GM19438 (cell line): ENCODE measurements around the gene ALPP.
"Not testable (repeated sequence)": the region's sequence is repeated elsewhere in the genome, so short reads cannot be mapped to it uniquely, and the experiment has no call there.

Experiments
- ATAC-seq: cut with Tn5 transposase; IDR thresholded peaks from one replicate; pipeline ENCODE4 v1.9.1; 2021; ENCODE audit warnings: low read depth; ENCODE audit not compliant: unreplicated experiment

Gene ALPP

DNA sequence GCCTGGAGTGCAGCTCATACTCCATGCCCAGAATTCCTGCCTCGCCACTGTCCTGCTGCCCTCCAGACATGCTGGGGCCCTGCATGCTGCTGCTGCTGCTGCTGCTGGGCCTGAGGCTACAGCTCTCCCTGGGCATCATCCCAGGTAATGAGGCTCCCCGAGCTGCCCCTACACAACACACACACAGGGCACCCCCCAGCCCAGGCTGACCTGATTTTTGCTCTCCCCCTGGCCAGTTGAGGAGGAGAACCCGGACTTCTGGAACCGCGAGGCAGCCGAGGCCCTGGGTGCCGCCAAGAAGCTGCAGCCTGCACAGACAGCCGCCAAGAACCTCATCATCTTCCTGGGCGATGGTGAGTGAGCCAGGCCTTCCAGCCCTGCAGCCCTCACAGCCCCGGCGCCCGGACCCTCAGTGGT lies at the start of gene ALPP:
TSS of gene ALPP (plus strand) at position 17 of the 417 bp plus-strand sequence. CDS start at position 69, 52 bp downstream.
- not testable (repeated sequence) for ATAC-seq

DNA sequence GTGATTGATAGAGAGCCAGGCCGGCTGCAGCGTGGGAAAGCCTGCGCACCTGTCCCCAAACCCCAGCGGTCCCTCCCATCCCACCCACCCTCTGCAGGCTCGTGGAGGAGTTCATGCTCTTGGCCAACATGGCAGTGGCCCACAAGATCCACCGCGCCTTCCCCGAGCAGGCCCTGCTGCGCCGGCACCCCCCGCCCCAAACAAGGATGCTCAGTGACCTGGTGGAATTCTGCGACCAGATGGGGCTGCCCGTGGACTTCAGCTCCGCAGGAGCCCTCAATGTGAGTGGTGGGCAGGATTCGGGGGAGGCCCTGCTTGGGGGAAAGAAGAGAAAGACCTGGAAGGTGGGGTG lies 48.9 kb upstream of the ALPP start:
- ATAC-seq, result no peak

DNA sequence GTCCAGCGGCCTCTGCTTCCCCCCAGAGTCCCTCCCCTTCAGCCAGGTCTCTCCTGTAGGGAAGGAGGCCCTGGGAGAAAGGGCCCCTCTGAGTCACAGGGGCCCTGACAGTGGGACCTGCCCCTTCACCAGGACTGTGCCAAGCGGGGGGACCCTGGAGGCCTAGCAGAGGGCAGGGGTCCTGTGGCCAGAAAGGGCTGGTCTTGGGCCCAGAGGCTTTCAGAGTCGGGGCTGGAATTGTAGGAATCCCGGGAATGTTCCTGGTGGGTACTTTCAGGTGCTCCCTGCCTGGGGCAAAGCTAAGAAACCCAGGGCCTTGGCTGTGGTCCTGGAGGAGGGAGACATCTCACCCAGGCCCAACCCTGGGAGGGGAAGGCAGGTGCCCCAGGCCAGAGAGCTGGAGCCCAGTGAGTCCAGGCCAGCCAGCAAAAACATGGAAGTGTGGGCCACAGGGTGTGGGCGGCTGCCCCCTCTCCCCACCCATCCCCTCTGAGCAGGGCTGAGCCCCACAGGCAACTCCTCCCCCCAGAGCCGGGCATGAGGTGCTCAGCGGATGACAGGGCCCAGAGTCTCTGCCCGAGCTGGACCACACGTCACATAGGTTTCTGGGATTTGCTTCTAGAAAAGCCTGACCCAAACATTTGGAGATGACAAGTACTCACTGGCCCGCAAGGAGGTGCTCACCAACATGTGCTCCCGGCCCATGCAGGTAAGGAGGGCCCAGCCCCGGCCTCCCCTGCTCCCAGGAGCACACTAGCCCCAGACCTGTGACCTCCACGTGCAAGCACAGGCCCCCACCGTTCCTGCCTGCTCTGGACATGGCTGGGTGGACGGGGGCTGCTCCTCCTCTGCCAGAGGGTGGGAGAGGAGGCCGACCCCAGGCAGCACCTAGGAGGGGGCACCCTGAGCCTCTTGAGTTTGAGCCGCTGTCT lies 48.2 kb upstream of the ALPP start:
- ATAC-seq, result no peak

DNA sequence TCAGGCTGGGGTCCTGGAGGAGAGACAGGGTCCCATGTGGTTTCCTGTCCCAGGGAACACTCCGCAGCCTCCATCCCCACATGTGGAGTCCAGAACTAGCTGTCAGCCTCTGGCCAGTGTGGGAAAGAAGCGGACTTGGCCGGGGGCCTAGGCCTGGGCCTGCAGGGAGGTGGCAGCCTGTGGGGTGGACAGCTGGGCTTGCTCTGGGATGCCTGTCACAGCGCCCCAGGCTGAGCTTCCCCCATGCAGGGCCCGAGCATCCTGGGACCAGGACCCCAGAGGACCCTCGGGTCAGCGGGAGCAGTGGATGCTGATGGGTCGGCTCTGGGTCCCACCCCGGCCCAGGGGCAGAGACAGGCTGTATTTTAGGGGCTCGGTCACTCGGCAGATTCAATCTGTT lies 47.5 kb upstream of the ALPP start:
- not testable (repeated sequence) for ATAC-seq

DNA sequence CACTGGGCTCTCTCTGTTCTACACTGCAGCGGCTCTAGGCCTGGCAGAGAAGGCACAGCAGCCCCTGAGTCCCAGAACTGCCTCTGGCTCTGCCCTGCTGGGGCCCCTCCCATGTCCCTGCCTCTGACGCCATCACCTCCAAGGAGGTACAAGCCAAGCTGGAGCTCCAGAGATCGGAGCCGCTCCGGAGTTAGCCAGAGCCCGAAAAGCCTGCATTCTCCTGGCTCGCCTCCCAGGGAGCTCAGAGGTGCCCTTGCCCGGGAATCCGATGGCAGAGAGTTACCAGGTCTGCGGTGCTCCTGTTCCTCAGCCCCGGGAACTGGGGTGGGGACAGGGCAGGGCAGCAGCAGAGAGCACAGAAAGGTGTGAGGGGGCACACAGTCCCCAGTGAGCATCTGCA lies 46.9 kb upstream of the ALPP start:
- ATAC-seq, result not testable (repeated sequence)

DNA sequence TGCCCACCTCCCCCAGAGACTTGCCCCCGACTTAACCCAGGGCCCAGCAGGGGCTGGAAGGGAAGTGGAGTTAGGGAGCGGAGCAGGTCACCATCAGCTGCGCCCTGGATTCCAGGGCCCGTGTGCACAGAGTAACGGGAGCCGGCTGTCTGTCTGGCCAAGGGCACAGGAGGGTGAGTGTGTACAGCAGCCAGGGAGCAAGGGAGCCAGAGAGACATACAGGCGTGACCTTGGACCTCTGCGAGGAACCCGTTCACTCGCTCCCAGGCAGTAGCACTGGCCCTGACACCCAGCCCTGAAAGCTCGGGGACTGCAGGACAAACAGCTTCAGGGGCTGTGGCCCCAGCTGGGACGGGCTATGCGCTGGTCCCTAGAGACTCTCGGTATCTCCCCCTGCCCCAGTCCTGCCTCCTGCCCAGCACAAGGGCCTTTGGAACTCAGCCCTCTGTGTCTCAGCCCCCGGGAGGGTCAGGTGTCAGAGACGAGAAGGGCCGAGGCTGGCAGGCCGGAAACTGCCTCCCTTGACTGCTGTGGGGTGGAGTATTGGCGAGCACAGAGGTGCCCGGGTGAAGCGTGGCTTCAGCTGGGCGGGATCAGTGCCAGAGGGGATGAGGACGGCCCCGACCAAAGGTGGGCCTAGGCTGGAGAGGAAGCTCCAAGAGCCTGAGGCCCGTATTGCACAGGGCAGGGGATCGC lies 46.2 kb upstream of the ALPP start:
- ATAC-seq, result not testable (repeated sequence)

DNA sequence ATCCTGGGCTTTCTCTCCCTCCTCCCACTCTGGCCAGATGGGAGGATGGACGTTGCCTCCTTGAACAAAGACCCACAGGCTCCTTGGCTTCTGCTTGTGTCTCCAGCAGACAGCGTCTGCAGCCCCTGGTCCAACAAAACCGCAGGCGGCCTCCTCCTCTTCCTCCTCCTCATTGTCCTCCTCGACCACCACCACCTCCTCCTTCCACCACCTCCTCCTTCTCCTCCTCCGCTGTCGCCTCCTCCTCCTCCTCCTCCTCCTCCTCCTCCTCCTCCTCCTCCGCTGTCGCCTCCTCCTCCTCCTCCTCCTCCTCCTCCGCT lies 45.7 kb upstream of the ALPP start:
- no peak for ATAC-seq

DNA sequence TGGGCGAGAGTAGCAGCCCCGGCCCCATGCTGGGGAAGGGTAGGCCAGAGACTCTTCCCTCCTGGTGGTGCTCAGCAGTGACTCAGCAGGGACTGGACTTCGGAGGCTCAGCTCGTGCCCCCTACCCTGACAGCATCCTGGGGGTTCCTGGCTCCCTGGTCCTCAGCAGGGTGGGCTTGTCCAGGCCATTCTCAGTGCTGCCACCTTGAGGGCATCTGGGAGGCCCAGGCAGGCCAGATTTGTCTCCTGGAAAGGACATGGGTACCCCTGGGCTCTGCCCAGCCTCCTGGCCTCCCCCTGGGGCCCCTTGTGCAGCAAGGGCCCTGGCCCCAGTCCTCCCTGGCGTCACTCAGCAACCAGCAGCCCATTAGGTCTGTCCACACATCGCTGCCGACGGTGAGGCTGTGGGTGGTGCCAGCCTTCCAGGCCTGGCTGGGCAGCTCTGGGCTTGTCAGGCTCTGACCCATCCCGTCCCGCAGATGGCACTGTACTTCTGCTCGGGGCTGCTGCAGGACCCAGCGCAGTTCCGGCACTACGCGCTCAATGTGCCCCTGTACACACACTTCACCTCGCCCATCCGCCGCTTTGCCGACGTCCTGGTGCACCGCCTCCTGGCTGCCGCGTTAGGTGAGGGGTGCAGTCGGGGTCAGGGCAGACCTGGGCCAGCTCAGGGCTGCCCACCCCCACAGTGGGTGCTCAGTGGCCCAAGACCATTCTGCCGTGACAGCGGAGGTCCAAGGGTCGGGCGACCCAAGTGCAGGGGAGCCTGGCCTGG lies 45.0 kb upstream of the ALPP start:
- no peak for ATAC-seq

DNA sequence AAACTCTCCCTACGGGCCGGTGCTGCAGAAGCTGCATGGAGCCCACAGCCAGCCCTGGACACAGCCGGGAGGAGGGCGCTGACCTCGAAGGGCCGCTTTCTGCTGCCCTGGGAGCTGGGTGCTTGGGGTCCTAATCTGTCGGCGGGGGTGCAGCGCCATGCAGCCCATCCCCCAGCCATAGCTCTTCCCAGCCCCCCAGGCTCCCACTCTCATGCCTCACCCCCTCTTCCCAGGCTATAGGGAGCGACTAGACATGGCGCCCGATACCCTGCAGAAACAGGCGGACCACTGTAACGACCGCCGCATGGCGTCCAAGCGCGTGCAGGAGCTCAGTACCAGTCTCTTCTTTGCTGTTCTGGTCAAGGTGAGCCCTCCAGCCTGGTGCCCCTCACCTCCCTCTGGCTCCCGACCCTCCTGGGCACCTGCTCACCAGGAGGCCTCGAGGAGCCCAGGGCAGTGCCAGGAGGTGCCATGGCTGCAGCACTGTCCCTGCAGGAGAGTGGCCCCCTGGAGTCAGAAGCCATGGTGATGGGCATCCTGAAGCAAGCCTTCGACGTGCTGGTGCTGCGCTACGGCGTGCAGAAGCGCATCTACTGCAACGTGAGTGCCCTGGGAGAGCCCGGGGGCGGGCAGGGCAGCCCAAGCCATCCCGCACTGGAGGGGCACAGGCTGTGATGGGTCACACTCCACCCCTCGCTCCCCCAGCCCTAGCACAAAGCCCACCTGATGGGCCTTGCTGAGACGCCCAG lies 44.2 kb upstream of the ALPP start:
- not testable (repeated sequence) for ATAC-seq

DNA sequence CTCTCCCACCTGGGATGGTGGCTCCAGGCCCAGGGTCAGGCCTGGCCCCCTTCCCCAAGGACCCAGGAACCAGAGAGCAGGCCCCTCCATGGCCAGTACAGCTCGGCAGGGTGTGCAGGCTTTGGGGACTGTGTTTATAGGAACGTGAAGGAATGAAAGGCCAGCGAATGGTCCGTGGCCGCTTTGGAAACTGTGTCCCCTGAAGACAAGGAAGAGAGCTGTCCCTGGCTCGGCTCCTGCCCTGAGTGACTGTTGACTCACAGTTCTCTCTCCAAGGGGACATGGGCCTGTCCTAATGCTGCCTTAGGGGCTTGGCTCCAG lies 43.7 kb upstream of the ALPP start:
- not testable (repeated sequence) for ATAC-seq

DNA sequence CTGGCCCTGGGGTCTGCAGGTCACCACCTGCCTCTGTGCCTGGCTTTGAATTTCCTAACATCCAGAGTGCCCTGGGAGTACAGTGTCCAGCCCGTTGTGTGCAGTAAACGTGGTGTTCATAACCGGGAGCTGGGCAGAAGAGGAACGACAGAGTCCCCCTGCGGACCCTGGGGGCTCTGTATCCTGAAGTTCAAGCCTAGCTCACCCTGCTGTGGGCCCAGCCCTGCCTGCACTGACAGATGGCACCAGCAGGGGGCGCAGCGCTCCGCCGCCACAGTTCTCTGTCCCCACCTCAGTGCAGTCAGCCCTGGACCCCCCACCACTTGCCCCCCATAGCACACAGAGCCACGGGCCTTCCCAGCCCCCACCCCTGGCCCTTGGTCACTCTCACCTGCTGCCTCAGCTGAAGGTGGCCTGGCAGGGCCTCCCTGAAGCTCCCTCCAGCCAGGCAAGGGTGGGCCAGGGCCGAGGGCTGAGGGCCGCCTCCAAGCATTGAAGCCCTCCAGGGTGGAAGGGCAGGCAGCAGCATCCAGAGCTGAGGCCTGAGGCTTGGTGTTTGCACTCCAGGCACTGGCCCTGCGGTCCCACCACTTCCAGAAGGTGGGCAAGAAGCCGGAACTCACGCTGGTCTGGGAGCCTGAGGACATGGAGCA lies 43.2 kb upstream of the ALPP start:
- peak; percentile 57 for ATAC-seq

DNA sequence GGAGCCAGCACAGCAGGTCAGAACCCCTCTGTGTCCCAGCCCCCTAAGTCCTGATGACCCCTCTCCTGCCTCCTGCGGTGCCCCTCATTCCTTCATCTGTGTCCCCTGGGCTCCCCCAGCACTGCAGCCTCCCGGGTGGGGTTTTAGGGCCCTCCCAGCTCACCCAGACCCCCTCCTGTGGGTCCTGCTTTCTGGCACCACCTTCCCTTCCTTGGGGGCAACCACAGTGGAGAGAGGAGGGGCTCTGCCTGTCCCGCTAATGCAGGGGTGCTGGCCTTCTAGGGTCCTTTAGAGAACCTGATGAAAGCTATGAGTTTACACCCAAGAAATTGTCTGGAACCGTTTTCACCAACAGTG lies 42.7 kb upstream of the ALPP start:
- ATAC-seq, result no peak

DNA sequence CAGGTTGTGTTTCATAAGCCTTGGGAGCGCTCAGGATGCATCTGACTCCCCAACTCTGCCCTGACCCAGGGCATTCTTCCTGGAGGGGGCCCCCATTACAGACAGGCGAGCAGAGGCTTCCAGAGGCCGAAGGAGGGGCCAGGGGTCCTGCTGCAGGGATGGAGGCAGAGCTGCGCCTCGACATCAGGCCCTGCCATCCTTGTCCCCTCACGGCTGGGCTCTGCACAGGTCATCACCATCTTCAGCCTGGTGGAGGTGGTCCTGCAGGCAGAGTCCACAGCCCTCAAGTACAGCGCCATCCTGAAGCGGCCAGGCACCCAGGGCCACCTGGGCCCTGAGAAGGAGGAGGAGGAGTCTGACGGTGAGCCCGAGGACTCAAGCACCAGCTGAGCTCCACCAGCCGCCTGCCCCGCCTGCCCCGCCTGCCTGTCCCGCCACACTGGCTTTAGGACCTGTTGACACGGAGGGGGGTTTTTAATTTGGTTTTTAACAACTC lies 42.3 kb upstream of the ALPP start:
- ATAC-seq, result no peak

DNA sequence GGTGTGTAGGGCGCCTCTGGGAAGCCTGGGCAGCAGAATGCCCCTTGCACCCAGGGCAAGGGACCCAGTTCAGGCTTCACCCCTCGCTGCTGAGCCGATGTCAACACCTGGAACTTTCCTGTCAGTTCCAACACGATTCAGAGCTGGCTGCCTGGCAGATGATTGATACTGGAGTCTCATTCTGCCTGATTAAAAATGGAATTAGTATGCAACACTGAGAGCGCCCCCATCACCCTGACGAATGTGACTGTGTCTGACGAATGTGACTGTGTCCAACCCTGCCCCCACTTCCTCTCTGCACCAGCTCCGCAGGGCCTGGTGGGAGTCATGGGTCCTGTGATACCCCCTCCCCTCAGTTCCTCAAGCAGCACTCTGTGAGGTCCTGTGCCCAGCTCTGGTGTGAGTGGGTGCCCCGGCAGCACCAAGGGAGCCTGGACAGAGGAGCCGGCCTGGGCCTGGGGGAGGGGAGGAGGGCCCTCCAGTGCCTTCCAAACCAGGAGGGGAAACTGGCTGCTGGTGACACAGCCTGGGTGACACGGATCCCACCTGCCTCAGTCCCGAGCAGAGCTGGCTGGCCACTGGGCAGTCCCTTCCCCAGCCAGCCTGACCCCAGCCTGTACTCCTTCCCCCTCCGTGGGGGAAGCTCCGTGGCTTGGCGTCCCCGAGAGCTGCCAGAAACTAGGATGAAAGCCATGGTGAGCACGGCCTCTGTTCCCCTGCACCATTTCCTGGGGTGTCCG lies 41.4 kb upstream of the ALPP start:
- ATAC-seq, result no peak

DNA sequence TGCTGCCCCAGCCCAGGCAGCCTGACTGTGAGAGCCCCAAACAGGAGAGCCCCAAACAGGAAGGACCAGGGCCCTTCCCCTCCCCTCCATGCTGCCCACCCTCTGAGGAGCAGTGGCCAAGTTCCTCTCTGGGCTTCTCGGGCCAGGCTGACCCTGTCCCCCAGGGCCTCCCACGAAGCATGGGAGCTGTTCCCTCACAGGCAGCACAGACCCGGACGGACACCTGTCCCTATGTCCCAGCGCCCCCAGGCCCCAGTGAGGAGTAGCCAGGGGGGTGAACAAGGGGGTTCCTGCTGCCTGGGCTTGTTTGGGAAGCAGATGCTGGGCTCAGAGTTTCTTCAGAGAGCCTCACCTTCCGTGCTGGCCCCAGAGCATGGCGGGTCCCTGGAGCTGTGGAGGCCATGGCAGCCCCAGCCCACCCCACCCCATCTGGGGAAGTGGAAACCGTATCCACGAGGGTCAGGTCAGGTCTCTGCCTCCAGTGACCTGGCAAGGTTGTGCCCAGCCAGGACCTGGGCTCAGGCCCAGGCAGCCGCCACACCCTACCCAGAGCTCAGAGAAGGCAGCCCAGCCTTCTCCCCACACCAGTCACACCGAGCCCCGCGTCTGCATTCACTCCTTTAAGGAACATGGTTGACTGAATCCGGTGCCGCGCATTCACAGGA lies 40.3 kb upstream of the ALPP start:
- ATAC-seq, result not testable (repeated sequence)

DNA sequence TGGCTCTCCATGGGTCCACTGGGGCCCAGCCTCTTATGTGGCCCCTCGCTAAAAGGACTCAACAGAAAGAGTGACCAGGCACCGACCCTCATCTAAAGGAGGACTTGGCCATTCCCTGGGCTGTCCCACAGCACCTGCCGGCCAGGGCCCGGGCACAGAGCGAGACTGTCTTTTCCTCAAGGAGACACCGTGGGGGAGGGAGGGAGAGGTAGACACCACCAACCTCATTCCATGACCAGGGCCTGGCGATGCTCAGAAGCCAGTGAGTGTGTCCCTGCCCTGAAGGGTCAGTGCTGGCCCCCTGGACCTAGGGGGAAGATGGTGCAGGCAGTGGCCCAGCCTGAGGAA lies 39.8 kb upstream of the ALPP start:
- no peak for ATAC-seq

DNA sequence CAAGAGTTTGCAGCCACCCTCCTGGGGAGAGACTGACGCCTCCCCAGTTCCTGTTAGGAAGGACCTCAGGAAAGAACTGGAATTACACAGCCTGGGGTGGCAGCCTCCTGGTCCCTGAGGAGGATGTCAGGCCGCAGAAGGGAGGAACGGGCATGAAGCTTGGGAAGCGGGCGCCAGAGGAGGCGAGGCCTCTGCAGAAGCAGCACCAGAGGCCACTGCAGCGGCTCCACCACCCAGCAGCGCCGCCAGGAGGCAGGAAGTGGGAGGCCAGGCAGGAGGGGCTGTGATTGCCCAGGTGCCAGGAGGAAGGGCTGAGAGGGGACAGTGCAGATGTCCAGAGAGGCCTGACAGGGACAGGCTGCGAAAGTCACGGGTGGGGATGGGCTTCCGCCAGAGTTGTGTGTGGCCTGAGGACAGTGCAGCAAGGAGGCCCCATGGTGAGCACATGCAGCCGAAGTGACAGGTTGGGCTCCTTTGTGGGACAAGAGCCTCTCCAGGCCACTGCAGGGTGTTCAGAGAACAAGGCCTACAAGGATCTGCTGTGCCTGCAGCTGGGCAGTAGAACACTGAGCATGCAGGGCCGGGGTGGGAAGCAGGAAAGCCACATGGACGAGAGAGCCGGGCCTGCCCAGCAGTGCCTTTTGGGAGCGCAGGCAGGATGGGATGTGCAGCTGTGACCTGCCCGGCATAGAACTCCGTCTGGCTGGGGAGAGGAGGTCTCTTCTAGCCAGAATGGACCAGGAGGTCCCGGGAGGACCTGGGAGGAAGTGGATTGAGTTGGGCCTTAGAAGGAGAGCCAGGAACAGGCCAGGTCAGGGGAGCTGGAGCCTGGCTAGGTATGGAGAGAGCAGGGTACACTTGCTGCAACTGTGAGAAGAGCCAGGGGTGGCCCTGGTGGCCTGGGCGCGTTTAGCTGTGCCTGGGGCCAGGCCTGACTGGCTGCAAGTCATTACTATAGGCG lies 39.1 kb upstream of the ALPP start:
- no peak for ATAC-seq
